Activated CD4-positive, alpha-beta T cell treated with anti-CD3 and anti-CD28 coated beads, Interleukin-2, amount 10 ng/mL, durations not matched to agents 24 days and 14 days (primary cell): ENCODE measurements around the gene LAMTOR5. TPM values are rescaled to one million over a fixed set of nuclear protein-coding genes. Genes with fewer than 3 reads are reported as not detected.
"Not testable (repeated sequence)": the region's sequence is repeated elsewhere in the genome, so short reads cannot be mapped to it uniquely, and the experiment has no call there.

ENCODE experiments used
- DNase-seq: peaks from one replicate; pipeline ENCODE4 v3.0.0; 2022
- H3K27ac Mint-ChIP-seq: one replicate; pipeline ENCODE4 v1.8.0; 2022; ENCODE audit warnings: mild to moderate bottlenecking, mixed read lengths
- H3K27me3 Mint-ChIP-seq: one replicate; pipeline ENCODE4 v1.8.0; 2022; ENCODE audit warnings: mixed read lengths
- H3K36me3 Mint-ChIP-seq: one replicate; pipeline ENCODE4 v1.8.0; 2022; ENCODE audit warnings: low read depth, mild to moderate bottlenecking, mixed read lengths
- H3K4me1 Mint-ChIP-seq: one replicate; pipeline ENCODE4 v1.8.0; 2021; ENCODE audit warnings: mixed read lengths
- H3K4me3 Mint-ChIP-seq: one replicate; pipeline ENCODE4 v1.8.0; 2022; ENCODE audit warnings: mild to moderate bottlenecking, moderate library complexity, mixed read lengths
- H3K9me3 Mint-ChIP-seq: one replicate; pipeline ENCODE4 v1.8.0; 2021; ENCODE audit warnings: mixed read lengths
- intact Hi-C: fragments of 100-400 bp; cut with micrococcal nuclease; formaldehyde crosslinking; loops from one replicate; pipeline ENCODE4 v1.15.1; 2023
- total RNA-seq: library from RNA; stranded (reverse); gene quantifications from 2 replicates; pipeline ENCODE4 v1.2.3, GENCODE V29; 2022

LAMTOR5 gene
- total RNA-seq, 1 donor from 2014 or later, result 180 TPM

DNA sequence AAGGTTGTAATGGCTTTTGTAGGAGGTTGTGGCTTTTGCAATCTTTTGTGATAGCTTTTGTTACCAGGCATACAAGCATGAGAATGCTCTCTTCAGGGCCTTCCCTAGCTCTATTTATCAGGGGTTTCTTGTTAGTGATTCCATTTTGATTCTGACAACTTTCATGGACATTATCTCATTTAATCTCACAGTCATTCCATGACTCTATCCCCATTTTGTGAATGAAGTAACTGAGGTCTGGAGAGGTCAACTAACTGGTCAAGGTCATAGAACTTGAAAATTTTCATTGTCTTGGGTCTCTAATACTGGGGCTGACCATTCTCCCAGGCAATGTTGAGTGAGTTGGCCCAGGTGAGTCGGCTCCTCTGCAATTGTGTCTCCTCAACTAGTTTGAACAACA lies 11.2 kb upstream of the LAMTOR5 start:
- intact Hi-C loops, result no loop called here
- H3K27me3 Mint-ChIP-seq, result peaks cover 5% of the 10 kb centered on the region
- H3K9me3 Mint-ChIP-seq, result no peaks in the 10 kb centered on the region
- H3K27ac Mint-ChIP-seq, result no peak overlapping the region
- no peaks in the 10 kb centered on the region for H3K36me3 Mint-ChIP-seq
- DNase-seq, result no peak
- H3K4me3 Mint-ChIP-seq, result no peak overlapping the region
- H3K4me1 Mint-ChIP-seq, result peaks cover 9% of the 10 kb centered on the region

DNA sequence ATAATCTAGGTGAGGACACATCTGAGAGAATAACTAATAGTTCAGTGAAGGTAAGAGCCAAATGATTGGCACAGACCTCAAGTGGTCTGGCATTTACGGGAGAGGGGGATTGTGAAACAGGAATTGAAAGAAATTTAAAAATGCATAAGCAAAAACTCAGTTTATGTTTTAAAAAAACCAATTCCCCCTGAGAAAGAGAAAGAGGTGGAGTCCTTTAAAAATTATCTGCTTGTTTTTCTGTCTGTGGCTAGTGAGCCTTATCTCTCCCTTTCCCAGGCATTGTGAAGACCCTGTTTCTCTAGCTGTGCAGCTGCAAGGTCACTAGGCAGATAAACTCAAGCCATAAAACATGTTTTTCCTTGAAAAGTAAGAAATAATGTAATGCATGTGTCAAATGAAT lies 5.6 kb upstream of the LAMTOR5 start:
- DNase-seq, H3K4me3 Mint-ChIP-seq, H3K27me3 Mint-ChIP-seq, intact Hi-C loops, H3K9me3 Mint-ChIP-seq, H3K4me1 Mint-ChIP-seq, H3K36me3 Mint-ChIP-seq, H3K27ac Mint-ChIP-seq: not testable (repeated sequence)

DNA sequence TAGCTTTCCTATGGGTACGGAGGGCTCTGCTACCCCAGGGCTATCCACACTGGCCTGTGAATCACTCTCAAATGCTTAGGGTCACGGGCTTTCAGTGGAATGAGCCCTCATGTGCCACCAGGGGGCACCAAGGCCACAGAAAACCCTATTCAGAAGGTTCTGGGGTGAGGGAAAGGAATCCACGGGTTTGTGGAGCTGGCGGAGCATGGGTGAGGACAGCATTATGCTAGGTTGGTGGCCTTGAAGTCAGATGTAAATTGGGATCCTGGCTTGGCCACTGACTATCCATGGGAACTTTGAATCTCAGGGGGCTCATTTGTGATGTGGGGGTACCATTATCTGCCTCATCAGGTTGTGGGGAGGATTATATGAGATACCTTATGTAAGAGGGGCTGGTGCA lies 5.1 kb upstream of the LAMTOR5 start:
- H3K27me3 Mint-ChIP-seq, result no peaks in the 10 kb centered on the region
- H3K36me3 Mint-ChIP-seq, result peaks cover 4% of the 10 kb centered on the region
- peaks cover 12% of the 10 kb centered on the region for H3K4me1 Mint-ChIP-seq
- H3K9me3 Mint-ChIP-seq, result no peaks in the 10 kb centered on the region
- no peak overlapping the region for H3K4me3 Mint-ChIP-seq
- H3K27ac Mint-ChIP-seq, result no peak overlapping the region
- DNase-seq, result peak; percentile 89
- intact Hi-C loops, result loop anchor here (1.0 kb wide), 2 partner anchors 48 to 84 kb away; no protein-coding TSS in a partner anchor

DNA sequence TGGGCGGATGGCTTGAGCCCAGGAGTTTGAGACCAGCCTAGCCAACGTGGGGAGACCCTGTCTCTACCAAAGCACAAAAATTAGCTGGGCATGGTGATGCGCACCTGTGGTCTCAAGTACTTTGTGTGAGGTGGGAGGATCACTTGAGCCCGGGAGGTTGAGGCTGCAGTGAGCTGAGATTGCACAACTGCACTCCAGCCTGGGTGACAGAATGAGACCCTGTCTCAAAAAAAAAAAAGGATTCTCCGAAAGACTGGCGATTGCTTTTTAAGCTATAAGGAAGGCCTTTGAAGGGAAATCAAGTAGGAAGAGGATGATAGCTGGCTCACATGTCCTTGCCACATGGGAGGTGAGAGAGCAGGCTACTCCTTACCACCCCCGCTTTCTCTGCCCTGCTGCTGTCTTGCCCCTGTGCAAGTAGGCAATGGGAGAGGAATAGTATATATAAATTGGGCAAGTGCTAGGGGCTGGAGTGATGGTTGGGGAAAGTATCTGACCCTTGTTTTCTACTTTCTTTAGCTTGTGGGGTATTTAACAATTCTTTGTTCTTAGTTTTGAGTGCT lies 3.8 kb upstream of the LAMTOR5 start:
- Mint-ChIP-seq H3K36me3 (peaks cover 8% of the 10 kb centered on the region), H3K27ac (no peak overlapping the region), H3K4me3 (no peak overlapping the region), H3K9me3 (no peaks in the 10 kb centered on the region), H3K4me1 (peaks cover 14% of the 10 kb centered on the region), H3K27me3 (no peaks in the 10 kb centered on the region)
- no peak for DNase-seq
- intact Hi-C loops, result no loop called here

DNA sequence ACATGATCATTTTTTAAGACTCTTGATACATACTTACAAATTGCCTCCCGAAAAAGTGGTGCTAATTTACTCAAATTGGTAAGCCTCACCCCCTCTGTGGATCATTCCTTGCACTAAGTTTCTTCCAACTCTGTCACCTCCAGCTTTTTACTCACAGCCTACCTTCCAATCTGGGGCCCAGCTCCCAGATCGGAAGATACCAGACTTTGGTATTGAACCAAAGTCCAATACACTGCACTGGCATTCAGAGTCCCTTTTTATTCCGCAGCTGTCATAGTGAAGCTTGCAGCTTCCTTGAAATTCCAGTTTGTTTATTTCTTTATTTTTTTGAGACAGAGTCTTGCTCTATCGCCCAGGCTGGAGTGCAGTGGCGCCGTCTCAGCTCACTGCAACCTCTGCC lies 1.8 kb upstream of the LAMTOR5 start:
- Mint-ChIP-seq H3K27ac (peak overlapping the region; percentile 20), H3K4me1 (peaks cover 17% of the 10 kb centered on the region), H3K36me3 (peaks cover 12% of the 10 kb centered on the region), H3K27me3 (no peaks in the 10 kb centered on the region), H3K4me3 (peak overlapping the region; percentile 99), H3K9me3 (no peaks in the 10 kb centered on the region)
- intact Hi-C loops, result loop anchor here (5.0 to 10.0 kb wide), 2 partner anchors 37 to 375 kb away; no protein-coding TSS in a partner anchor
- DNase-seq, result no peak

DNA sequence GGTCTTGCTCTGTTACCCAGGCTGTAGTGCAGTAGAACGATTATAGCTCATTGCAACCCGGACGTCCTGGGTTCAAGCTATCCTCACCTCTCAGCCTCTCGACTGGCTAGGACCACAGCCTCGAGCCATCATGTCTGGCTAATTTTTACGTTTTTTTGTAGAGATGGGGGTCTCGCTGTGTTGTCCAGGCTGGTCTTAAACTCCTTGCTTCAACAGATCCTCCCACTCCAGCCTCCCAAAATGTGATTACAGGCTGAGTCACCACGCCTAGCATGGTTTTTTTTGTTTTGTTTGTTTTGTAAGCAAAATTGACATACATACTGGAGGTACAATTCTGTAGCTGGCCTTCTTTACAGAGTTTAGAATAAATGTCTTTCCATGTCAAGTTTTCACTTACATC lies 994 bp upstream of the LAMTOR5 start:
- Mint-ChIP-seq H3K27me3 (no peaks in the 10 kb centered on the region), H3K36me3 (peaks cover 19% of the 10 kb centered on the region), H3K27ac (peak overlapping the region; percentile 48), H3K4me1 (peaks cover 17% of the 10 kb centered on the region), H3K4me3 (peak overlapping the region; percentile 99), H3K9me3 (no peaks in the 10 kb centered on the region)
- DNase-seq, result no peak
- intact Hi-C loops, result loop anchor here (5.0 to 10.0 kb wide), 2 partner anchors 36 to 376 kb away; no protein-coding TSS in a partner anchor

DNA sequence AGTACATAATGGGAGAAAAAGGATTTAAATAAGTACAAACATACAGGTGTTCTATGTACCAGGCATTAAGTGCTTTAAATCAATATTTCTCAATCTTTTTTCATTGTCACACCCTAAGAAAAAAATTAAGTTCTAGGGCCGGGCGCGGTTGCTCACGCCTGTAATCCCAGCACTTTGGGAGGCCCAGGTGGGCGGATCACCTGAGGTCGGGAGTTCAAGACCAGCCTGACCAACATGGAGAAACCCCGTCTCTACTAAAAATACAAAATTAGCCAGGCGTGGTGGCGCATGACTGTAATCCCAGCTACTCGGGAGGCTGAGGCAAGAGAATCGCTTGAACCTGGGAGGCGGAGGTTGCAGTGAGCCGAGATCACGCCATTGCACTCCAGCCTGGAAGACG lies 1.1 kb downstream of the LAMTOR5 start:
- not testable (repeated sequence) for H3K9me3 Mint-ChIP-seq, DNase-seq, H3K27me3 Mint-ChIP-seq
- Mint-ChIP-seq H3K36me3 (peaks cover 26% of the 10 kb centered on the region), H3K27ac (peak overlapping the region; percentile 98), H3K4me1 (peaks cover 17% of the 10 kb centered on the region), H3K4me3 (peak overlapping the region; percentile 99)
- intact Hi-C loops, result loop anchor here (2.0 to 10.0 kb wide), 3 partner anchors 18 to 378 kb away; no protein-coding TSS in a partner anchor

DNA sequence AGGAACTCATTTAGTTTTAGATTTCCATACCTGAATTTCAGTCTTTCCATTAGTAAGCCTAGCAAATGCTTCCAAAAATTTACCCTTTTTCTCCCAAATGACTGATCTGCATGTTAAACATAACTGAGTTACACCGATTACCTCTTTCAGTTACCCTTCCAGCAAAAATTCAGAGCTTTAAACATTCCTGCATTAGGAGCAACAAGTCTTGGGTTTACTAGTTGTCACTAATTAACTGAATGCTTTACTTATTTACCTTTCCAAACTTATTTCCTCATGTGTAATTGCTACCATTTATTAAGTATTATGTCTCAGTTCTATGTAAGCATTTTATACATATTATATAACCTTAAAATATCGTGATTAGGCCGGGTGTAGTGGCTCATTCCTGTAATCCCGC lies 3.1 kb downstream of the LAMTOR5 start:
- peaks cover 38% of the 10 kb centered on the region for H3K36me3 Mint-ChIP-seq
- H3K4me3 Mint-ChIP-seq, result no peak overlapping the region
- H3K4me1 Mint-ChIP-seq, result peaks cover 17% of the 10 kb centered on the region
- H3K27ac Mint-ChIP-seq, result no peak overlapping the region
- H3K27me3 Mint-ChIP-seq, result no peaks in the 10 kb centered on the region
- DNase-seq, result no peak
- intact Hi-C loops, result loop anchor here (10.0 kb wide), 1 partner anchor 380 kb away; no protein-coding TSS in a partner anchor
- no peaks in the 10 kb centered on the region for H3K9me3 Mint-ChIP-seq

DNA sequence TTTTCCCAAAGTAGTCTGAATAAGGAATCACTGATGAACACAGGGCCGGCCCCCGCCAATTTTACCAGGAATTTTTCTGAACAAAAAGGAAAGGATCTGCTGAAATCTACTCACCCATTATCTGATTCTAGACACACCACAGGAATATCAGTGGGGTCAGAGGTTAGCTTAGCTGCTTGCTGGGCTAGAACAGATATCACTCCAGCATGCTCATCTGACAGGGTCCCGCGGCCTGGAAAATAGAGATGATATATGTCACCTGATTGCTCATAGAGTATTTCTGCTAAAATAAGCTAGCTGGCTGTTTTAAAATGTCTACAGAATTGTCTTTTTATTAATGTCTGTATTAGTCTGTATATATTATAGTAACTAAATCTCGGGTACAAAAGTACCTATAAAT lies 3.7 kb downstream of the LAMTOR5 start:
- intact Hi-C loops, result loop anchor here (10.0 kb wide), 1 partner anchor 381 kb away; no protein-coding TSS in a partner anchor
- H3K27ac Mint-ChIP-seq, result no peak overlapping the region
- peaks cover 14% of the 10 kb centered on the region for H3K4me1 Mint-ChIP-seq

DNA sequence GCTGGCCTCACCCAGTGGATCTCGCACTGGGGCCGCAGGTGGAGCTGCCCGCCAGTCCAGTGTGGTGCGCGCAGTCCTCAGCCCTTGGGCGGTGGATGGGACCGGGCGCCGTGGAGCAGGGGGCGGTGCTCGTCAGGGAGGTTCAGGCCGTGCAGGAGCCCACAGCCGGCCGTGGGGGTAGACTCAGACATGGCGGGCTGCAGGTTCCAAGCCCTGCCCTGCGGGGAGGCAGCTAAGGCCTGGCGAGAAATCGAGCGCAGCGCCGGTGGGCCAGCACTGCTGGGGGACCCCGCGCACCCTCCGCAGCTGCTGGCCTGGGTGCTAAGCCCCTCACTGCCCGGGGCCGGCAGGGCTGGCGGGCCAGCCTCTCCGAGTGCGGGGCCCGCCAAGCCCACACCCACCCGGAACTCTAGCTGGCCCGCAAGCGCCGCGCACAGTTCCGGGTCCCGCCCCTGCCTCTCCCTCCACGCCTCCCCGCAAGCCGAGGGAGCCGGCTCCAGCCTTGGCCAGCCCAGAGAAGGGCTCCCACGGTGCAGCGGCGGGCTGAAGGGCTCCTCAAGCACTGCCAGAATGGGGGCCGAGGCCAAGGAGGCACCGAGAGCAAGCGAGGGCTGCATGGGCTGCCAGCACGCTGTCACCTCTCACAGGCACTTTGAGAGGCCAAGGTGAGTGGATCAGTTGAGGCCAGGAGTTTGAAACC lies 11.1 kb downstream of the LAMTOR5 start:
- H3K27me3 Mint-ChIP-seq, H3K9me3 Mint-ChIP-seq, H3K4me3 Mint-ChIP-seq, intact Hi-C loops, DNase-seq, H3K4me1 Mint-ChIP-seq, H3K27ac Mint-ChIP-seq: not testable (repeated sequence)
- H3K36me3 Mint-ChIP-seq, result peaks cover 31% of the 10 kb centered on the region

More for the DNA sequence above, 3.7 kb downstream of the LAMTOR5 start:
- no peaks in the 10 kb centered on the region for H3K9me3 Mint-ChIP-seq
- H3K36me3 Mint-ChIP-seq, result peaks cover 38% of the 10 kb centered on the region
- H3K27me3 Mint-ChIP-seq, result no peaks in the 10 kb centered on the region
- no peak overlapping the region for H3K4me3 Mint-ChIP-seq
- DNase-seq, result no peak

DNA sequence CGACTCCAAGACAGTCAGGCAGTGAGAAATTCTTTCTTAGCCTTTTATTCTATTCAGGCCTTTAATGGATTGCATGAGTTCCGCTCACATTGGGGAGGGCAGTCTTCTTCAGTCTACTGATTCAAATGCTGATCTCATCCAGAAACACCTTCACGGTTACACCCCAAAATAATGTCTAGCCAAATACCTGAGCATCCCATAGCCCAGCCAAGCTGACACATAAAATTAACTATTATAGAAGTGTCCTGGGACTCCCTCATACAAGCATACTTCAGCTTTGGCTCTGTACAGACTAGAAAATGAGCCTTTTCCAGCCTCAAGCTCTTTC lies 13.0 kb downstream of the LAMTOR5 start:
- H3K27ac Mint-ChIP-seq, result no peak overlapping the region
- H3K9me3 Mint-ChIP-seq, result no peaks in the 10 kb centered on the region
- H3K27me3 Mint-ChIP-seq, result no peaks in the 10 kb centered on the region
- H3K36me3 Mint-ChIP-seq, result peaks cover 23% of the 10 kb centered on the region
- DNase-seq, result no peak
- H3K4me3 Mint-ChIP-seq, result no peak overlapping the region
- no peaks in the 10 kb centered on the region for H3K4me1 Mint-ChIP-seq
- intact Hi-C loops, result no loop called here

DNA sequence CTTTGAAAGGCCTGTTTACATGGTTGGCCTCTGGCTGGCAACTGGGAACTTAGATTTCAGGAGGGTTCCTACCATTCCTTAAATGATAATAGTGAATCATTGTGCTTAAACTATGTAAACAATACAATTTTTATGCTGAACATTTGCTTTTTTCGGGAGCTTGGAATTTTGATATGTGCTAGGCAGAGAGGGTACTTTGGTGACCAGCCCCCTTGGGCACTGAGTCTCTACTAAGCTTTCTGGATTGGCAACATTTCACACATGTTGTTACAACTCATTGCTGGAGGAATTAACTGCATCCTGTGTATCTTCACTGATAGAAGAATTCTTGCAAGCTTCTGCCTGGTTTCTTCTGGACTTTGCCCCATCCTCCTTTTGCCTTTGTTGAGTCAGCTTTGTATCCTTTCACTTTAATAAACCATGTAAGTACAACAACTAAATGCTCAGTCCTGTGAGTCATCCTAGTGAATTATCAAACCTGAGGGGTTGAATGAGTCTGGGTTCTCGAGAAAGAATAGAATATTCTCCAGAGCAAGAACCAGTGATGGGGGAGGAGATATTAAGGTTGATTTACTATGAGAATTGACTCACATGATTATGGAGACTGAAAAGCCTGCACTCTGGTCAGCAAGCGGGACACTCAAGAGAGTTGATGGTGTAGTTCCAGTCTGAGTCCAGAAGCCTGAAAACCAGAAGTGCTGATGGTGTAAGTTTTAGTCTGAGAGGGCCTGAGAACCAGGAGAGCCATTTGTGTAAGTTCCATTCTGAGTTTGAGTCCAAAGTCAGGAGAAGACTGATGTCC lies 13.6 kb downstream of the LAMTOR5 start:
- Mint-ChIP-seq H3K4me3 (no peak overlapping the region), H3K9me3 (no peaks in the 10 kb centered on the region), H3K27ac (no peak overlapping the region), H3K27me3 (no peaks in the 10 kb centered on the region), H3K4me1 (no peaks in the 10 kb centered on the region), H3K36me3 (peaks cover 23% of the 10 kb centered on the region)
- intact Hi-C loops, result no loop called here
- no peak for DNase-seq

DNA sequence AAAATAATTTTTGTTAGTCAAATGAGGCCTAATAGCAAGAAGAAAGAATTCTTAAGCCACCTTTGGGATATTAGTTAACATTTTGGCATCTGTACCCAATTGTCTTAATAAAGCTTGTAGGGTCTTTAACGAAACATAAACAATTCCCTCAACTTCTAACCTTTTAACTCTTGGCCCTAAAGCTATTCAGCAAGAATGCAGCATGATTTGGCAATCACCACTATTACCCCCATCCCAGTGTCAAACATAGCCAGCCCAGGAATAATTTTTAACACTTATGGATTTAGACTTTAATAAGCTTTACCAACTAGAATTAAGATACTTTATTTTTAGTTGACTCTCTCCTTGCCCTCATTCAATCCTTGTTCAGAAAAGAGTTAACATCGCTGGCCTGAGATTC lies 14.2 kb downstream of the LAMTOR5 start:
- Mint-ChIP-seq H3K27me3 (no peaks in the 10 kb centered on the region), H3K9me3 (no peaks in the 10 kb centered on the region), H3K4me3 (no peak overlapping the region), H3K36me3 (peaks cover 21% of the 10 kb centered on the region), H3K27ac (no peak overlapping the region), H3K4me1 (no peaks in the 10 kb centered on the region)
- intact Hi-C loops, result no loop called here
- no peak for DNase-seq

DNA sequence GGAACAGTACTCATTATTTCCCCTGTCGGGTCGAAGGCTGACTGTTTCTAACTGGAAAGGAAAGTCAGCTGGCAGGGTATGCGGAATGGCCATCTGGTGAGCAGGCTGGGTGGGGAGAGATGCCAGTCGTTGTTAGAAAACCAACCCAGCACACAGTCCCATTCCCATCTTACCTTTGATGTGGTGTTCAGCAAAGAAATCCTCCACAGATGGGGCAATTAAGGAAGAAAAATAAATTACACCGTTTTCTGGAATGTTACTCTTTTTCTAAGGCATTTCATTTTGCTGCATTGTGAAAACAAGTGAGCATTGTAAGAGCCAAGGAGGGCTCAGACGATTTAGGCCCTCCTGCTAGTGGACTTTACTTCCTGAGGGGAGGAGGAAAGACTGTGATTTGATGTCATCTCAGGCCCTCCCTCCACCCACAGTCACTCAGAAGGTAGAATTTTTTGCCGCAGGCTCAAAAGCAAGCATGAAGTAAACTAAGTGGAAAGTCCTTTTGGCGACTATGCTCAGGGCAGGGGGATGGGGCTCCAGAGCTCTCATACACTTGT lies 16.7 kb downstream of the LAMTOR5 start, which contains the start of gene SLC16A4:
SLC16A4 (minus strand) TSS at position 335 of the 554 bp plus-strand sequence. CDS start 1,703 bp downstream, outside the sequence.
- Mint-ChIP-seq H3K9me3 (no peaks in the 10 kb centered on the region), H3K27me3 (no peaks in the 10 kb centered on the region), H3K27ac (no peak within 1 kb of the TSS), H3K4me3 (no peak within 1 kb of the TSS), H3K36me3 (peaks cover 19% of the 10 kb centered on the region), H3K4me1 (peaks cover 4% of the 10 kb centered on the region)
- intact Hi-C loops, result no loop called here
- no peak for DNase-seq
